Upper lobe of right lung (tissue), 1 donor: Measurements from ENCODE around the gene DNAJB2. TPM values are rescaled to one million over a fixed set of nuclear protein-coding genes. Genes with fewer than 3 reads are reported as not detected.
"Not testable (repeated sequence)": the region's sequence is repeated elsewhere in the genome, so short reads cannot be mapped to it uniquely, and the experiment has no call there.

Experiments used
- ATAC-seq: fragments of 200-7000 bp; cut with Tn5 transposase; one replicate; pipeline ENCODE4 v1.9.1; 2020; ENCODE audit warnings: mild to moderate bottlenecking, moderate library complexity
- DNase-seq: peaks from one replicate; pipeline ENCODE4 v3.0.0-alpha.2; 2020
- H3K27ac ChIP-seq: fragments of 200-600 bp; one replicate; pipeline ENCODE4 v1.8.0; 2022
- H3K27me3 ChIP-seq: fragments of 200-600 bp; one replicate; pipeline ENCODE4 v1.8.0; 2022; ENCODE audit warnings: mild to moderate bottlenecking
- H3K36me3 ChIP-seq: fragments of 200-600 bp; one replicate; pipeline ENCODE4 v1.8.0; 2022
- H3K4me1 ChIP-seq: fragments of 200-600 bp; one replicate; pipeline ENCODE4 v1.8.0; 2022
- H3K4me3 ChIP-seq: fragments of 200-600 bp; one replicate; pipeline ENCODE4 v1.8.0; 2022; ENCODE audit warnings: mild to moderate bottlenecking
- H3K9me3 ChIP-seq: fragments of 200-600 bp; one replicate; pipeline ENCODE4 v1.8.0; 2022
- intact Hi-C: fragments of 100-400 bp; cut with DNase I; formaldehyde crosslinking; loops from one replicate; pipeline ENCODE4 v1.11.0; 2022
- total RNA-seq: library from RNA; stranded (reverse); fragmentation: NEBNext Ultra II Directional; extraction: Animal tissue kit (Norgen Biotek cat#: 25700); gene quantifications from one replicate; pipeline ENCODE4 v1.2.1, GENCODE V29; 2021
- TF ChIP-seq, protein P1 (sequence below): fragments of 200-600 bp; IDR thresholded peaks from one replicate; pipeline ENCODE4 v1.8.0; 2022; ENCODE audit warnings: antibody characterized with exemption
- donor health status: DM: no; HTN: yes; CAD: no; lungs with severe emphysema.

Gene DNAJB2
- total RNA-seq, 1 donor from 2014 or later = 79.4 TPM

DNA sequence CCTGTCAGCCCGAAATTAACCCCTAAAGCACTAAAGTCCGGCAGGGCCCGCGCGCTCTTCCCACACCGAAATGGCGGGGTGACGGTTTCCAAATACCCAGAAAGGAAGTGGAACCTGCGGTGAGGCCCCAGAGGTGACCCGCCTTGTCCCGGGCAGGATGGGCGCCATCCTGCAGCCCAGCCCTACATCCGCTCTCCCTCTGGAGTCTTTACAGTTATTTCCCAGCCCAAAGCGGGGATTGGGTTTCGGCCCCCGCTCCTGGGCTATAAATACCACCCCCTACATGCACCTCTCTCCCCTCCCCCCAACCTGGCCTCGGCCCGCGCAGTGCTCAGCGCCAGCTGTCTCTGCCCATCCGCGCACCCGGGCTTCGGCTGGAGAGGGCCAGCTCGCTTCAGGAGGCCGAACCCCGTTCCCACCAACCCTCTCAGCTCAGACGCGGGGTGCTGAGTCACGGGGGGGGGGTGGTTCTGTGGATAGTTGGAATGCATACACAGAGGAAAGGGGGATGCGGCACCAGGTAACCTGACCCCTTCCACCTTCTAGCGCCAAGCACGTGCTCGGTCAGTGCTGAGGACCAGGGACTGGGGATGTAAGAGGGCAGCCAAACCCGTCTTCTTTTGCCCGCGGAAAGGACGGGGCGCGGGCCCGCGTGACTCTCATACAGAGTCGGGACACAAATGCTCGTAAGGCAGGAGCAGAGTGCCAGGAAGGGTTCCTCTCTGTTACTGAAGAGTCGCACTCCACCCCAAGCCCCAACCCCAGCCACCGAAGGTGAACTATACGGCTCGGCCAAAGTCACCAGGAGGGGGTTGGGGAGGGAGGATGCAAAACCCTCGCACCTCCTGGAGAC is 26.0 kb upstream of the DNAJB2 start, which contains the start of gene TUBA4B:
TSS of gene TUBA4B (plus strand) at position 344 of the 853 bp plus-strand sequence. CDS start at position 509, 165 bp downstream.
- H3K9me3 ChIP-seq = no peaks in the 10 kb centered on the region
- intact Hi-C loops = no loop called here
- H3K36me3 ChIP-seq = peaks cover 6% of the 10 kb centered on the region
- TF ChIP-seq, protein P1, sequence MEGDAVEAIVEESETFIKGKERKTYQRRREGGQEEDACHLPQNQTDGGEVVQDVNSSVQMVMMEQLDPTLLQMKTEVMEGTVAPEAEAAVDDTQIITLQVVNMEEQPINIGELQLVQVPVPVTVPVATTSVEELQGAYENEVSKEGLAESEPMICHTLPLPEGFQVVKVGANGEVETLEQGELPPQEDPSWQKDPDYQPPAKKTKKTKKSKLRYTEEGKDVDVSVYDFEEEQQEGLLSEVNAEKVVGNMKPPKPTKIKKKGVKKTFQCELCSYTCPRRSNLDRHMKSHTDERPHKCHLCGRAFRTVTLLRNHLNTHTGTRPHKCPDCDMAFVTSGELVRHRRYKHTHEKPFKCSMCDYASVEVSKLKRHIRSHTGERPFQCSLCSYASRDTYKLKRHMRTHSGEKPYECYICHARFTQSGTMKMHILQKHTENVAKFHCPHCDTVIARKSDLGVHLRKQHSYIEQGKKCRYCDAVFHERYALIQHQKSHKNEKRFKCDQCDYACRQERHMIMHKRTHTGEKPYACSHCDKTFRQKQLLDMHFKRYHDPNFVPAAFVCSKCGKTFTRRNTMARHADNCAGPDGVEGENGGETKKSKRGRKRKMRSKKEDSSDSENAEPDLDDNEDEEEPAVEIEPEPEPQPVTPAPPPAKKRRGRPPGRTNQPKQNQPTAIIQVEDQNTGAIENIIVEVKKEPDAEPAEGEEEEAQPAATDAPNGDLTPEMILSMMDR = no peak
- H3K4me1 ChIP-seq = peaks cover 43% of the 10 kb centered on the region
- H3K27me3 ChIP-seq = no peaks in the 10 kb centered on the region
- peak within 1 kb of the TSS; percentile 81 for H3K27ac ChIP-seq
- DNase-seq (peak; percentile 80), ATAC-seq (peak; percentile 5)
- peak within 1 kb of the TSS; percentile 77 for H3K4me3 ChIP-seq

DNA sequence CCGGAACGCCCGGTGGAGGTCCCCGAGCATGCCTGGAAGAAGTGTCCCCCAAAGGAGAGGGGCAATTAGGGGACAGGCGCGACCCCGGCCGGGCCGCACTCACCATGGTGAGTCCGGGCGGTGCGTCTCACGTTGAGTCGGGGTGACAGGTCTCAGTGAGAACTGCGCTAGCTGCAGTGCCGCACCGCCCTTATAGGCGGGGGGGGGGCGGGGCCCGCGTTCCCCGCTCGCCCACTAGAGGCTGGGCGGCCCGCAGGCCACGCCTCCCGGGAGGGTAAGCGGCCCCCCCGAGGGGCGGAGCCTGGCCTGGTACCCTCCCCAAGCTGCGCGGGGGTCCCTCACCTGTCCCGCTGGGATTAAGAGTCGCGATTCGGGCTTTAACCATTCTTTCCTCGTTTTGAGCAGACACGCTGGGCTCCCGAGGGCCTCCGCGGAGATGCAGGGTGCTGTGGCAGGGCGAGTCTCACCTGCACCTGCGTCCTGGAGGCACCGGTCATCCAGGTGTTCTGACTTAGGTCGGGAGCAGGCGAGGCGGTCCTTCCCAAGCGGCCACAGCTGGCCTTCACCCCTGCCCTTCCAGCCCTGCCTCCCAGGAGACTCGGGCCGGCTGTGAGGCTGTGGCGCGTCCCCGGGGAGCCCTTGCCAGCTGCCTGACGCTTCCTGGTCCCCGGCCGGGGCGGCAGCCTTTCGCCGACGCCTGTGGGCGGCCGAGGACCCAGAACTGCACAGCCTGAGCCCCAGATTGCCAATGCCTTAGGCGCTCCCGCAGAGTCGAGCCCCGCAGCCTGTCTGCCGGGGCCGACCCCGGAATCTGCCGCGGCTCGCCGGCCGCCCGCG is 25.2 kb upstream of the DNAJB2 start, which contains the start of gene TUBA4A:
TSS of gene TUBA4A (minus strand) at position 166 of the 837 bp plus-strand sequence. CDS start at position 106, 60 bp downstream.
- intact Hi-C loops = no loop called here
- peaks cover 35% of the 10 kb centered on the region for H3K4me1 ChIP-seq
- no peaks in the 10 kb centered on the region for H3K9me3 ChIP-seq
- H3K36me3 ChIP-seq = no peaks in the 10 kb centered on the region
- ATAC-seq (peak; percentile 91), DNase-seq (peak; percentile 94)
- TF ChIP-seq, protein P1 = no peak
- no peaks in the 10 kb centered on the region for H3K27me3 ChIP-seq
- H3K4me3 ChIP-seq = peak within 1 kb of the TSS; percentile 77
- H3K27ac ChIP-seq = peak within 1 kb of the TSS; percentile 81

DNA sequence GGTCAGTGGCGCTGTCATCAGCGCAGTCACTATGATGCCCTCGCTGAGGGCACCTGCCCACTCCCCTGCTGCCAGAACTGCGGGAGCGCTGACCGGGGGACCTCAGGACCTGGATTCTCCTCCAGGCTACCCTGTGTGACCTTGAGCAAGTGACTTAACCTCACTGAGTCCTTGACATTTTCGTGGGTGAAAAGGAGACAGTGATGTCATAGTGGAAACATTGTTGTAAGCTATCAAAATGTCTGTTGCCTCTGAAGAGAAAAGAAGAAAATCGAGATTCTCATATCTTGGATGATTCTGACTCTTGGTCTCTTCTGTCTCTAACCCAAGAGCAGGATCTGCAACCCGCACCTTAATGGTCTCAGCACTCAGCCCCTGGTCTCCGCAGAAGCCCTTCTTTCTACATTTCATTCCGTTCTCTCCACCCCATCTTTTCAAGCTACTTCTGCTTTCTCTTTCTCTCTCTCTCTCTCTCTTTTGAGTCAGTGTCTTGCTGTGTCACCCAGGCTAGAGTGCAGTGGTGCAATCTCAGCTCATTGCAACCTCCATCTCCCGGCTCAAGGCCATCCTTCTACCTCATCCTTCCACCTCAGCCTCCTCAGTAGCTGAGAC is 24.5 kb upstream of the DNAJB2 start:
- peak overlapping the region; percentile 81 for H3K27ac ChIP-seq
- no peaks in the 10 kb centered on the region for H3K27me3 ChIP-seq
- ATAC-seq (peak; percentile 1), DNase-seq (no peak)
- TF ChIP-seq, protein P1 = no peak
- H3K4me1 ChIP-seq = peaks cover 28% of the 10 kb centered on the region
- intact Hi-C loops = no loop called here
- no peaks in the 10 kb centered on the region for H3K9me3 ChIP-seq
- no peaks in the 10 kb centered on the region for H3K36me3 ChIP-seq
- peak overlapping the region; percentile 77 for H3K4me3 ChIP-seq

DNA sequence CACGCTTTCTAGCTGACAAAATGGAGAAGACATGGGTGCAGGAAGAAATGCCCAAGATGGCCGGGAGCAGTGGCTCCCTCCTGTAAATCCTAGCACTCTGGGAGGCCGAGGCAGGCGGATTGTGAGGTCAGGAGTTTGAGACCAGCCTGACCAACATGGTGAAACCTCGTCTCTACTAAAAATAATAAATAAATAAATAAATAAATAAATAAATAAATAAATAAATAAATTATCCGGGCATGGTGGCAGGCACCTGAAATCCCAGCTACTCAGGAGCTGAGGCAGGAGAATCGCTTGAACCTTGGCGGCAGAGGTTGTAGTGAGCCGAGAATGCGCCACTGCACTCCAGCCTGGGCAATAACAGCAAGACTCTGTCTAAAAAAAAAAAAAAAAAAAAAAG is 20.2 kb upstream of the DNAJB2 start:
- H3K27ac ChIP-seq, ATAC-seq, H3K4me1 ChIP-seq, H3K36me3 ChIP-seq, H3K9me3 ChIP-seq, intact Hi-C loops, DNase-seq, H3K27me3 ChIP-seq, H3K4me3 ChIP-seq: not testable (repeated sequence)

DNA sequence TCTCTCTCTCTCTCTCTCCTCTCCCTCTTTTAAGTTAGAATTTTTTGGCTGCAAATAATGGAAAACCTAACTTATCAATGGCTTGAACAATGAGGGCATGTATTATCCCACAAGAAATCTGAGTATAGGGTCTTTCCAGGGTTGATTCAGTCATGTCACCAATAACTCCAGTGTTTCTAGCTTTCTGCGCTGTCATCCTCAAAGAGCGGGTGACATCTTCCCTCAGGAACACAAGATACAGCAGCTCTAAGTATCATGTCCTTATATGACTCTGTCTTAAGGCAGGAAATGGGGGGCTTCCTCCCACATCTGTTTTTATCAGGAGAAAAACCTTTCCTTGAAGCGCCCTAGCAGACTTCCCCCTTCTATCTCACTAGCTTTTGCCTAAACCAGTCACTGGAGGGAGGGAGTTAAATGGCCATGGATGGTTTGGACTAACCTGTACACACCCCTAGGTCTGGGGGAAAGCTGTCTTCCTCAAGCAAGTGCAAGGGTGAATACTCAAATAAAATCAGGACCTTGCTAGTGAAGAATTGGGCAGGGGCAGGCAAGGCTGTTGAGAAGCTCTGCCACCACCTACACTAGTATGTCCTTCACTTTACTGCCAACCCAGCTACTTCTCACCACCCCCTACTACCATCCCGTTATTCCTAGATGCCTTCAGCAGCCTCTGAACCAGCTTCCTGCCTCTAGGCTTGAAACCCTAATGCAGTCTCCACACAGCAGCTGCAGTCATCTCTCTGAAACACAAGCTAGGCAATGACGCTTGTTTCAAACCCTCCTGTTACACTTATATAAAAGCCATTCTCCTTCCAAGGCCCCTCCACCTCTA is 17.9 kb upstream of the DNAJB2 start:
- H3K36me3 ChIP-seq = no peaks in the 10 kb centered on the region
- no peaks in the 10 kb centered on the region for H3K9me3 ChIP-seq
- intact Hi-C loops = no loop called here
- no peak overlapping the region for H3K4me3 ChIP-seq
- TF ChIP-seq, protein P1 = no peak
- H3K27ac ChIP-seq = no peak overlapping the region
- no peaks in the 10 kb centered on the region for H3K4me1 ChIP-seq
- DNase-seq (no peak), ATAC-seq (no peak)
- no peaks in the 10 kb centered on the region for H3K27me3 ChIP-seq
